Kasumi-1 (cell line): Measurements from ENCODE around the gene SH3D21.
A peak's percentile ranks its signal among the peaks of the same experiment; 100 is the strongest.

Experiments
- DNase-seq, 2 experiments: peaks; one replicate each; lab custom pipeline; 2025; lab: John Stamatoyannopoulos, UW

SH3D21 gene

DNA sequence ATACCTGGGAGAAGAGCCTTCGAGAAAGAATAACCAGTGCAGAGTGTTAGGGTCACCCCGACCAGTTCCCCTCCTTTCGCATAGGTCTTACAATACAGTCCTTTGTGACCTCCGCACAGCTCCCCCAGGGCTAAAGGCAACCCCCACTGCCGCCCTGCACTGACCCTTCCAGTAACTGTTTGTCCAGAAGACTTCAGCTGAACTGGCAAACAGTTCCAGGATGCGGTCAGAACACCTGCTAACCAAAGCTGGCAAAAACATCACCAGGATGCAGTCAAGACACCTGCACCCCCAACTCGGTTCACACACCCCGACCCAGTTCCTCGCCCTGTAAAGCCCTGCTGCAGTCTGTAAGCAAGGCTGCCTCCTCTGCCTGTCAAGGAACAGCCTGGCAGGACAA lies 23.6 kb downstream of the SH3D21 start:
- no peak for DNase-seq

DNA sequence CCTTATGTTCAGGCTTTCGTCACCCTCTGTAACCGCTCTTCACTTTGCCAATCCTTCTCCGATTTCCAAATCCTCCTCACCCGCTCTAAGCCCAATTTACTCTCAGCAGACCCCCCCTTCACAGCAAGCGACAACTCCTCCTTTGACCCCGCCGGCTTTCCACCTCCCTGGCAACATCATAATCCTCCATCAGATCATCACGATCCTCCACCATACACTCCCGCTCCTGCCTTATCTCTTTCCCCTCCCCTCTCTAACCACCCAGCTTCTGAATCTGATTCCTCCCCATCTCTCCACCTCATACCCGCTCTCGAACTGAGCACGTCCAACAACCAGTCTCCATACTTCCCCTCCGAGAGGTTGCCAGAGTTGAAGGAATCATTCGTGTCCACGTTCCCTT lies 24.8 kb downstream of the SH3D21 start:
- no peak for DNase-seq

- no peak for DNase-seq
These were observed 31.7 kb downstream of the SH3D21 start for GRCh38 chr1:36337830-36338229.

DNA sequence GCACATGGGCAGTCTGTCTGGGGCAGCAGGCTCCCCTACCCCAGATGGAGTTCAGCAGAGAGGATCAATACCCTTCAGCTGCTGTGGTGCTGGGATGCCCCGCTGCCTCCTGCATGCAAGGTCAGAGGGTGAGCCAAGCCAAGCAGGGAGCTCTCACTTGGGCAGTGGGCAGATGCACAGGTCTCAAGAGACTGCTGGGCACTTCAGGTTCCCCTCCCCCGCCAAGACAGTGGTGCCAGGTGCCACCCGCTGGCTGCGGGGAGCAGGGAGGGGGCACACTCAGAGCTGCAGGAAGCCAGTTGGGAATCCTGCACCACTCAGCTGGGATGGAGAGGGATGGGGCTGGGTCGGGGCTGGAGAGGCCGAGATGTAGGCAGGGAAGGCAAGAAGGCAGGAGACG lies 33.0 kb downstream of the SH3D21 start:
- no peak for DNase-seq

GRCh38 chr1:36339615-36340014 lies 33.4 kb downstream of the SH3D21 start:
- no peak for DNase-seq

DNA sequence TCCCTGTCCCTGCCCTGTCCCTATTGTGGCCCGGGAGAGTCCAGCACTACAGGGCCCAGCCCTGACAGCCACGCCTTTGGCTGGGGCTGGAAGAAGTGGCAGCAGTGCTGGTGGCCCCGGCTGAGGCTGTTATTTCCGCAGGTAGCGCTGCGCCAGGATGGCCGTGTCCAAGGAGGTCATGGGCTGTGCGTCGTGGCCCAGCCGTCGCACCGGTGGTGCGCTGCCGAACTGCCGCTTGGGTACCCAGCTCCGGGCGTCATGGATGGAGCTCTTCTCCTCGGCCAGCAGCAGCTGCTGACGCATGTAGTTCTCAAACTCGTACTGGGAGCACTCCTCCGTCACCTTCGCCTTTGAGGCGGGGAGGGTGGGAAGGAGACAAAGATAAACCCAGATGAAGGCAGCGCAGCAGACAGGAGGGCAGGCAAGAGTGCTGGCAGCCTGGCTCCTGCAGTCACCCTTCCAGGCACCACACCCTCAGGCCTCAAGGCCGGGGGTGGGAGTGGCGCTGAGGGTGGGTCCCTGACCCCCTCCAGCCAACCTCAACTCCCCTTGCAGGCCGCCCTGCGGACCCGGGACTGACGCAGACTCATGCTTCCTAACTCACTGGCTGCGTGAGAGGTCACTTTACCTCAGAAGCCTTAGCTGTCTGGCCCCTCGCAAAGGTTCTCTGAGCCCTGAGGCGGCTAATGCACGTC lies 35.6 kb downstream of the SH3D21 start:
- no peak for DNase-seq

DNA sequence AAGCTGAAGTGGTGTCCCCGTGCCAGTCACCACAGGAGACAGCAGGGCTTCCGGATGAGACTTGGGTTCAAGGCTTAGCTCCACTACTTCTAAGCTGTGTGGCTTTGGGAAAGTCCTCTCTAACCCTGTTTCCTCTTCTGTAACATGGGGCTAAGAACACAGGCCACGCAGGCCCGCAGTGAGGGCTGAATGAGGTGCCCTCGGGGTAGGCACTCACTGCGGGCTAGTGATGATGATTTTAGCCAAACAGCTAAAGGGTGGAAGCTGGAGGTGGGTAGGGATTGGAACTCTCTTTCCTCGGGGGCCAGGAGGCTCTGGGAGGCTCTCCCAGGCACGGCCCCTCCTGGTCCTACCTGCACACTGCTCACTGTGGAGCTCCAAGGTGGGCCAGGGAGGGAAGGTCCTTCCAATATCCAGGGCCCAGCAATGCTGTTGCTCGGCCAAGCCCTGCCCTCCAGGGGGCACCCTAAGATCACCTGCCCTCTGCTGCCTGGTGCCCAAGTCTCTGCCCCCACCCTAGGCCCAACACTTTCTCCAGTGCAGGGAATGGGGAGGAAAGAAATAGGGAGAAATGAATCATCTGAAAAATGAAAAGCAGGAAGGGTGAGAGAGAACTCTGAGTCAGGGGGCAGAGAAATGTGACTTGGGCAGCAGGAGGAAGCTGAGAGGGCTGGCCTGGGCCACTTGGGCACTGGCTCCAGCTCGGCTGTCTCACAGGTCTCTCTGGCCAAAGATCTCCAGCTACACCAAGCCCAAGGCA lies 36.4 kb downstream of the SH3D21 start:
- peak; percentile 25 to 39 for DNase-seq

DNA sequence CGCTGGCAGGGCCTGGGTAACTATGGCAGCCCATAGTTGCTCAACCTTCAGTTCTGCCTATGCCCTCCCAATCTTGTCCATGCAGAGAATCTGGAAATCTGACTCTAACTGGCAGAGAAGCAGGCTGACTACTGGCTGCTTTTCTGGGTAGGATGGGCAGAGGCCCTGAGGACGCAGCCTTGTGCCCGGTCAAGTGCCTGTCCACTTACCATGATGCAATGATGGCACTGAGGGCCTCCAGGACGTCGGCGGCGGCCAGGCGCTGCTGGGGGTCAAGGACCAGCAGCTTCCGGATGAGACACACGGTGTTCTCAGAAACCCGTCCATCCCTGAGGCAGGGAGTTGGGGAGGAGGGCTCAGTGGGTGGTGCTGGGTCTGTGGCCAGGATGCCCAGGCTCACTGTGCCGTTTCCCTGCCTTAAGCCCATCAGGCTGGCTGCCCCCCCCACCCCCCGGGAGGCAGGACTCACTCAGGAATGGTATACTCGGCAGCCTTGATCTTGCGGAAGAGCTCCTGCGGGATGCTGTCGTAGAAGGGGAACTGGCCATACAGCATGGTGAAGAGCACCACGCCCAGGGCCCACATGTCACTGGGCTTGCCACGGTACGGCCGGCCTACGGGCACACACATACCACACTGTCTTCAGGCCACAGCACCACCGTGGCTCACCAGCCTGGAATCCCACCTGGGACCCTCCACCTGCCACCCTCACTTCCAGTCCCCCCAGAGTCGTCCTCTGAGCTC lies 37.7 kb downstream of the SH3D21 start:
- no peak for DNase-seq

- DNase-seq: no peak
These were observed 38.2 kb downstream of the SH3D21 start for GRCh38 chr1:36344395-36344680.

- DNase-seq: no peak
These were observed 39.2 kb downstream of the SH3D21 start for GRCh38 chr1:36345353-36345752.

DNA sequence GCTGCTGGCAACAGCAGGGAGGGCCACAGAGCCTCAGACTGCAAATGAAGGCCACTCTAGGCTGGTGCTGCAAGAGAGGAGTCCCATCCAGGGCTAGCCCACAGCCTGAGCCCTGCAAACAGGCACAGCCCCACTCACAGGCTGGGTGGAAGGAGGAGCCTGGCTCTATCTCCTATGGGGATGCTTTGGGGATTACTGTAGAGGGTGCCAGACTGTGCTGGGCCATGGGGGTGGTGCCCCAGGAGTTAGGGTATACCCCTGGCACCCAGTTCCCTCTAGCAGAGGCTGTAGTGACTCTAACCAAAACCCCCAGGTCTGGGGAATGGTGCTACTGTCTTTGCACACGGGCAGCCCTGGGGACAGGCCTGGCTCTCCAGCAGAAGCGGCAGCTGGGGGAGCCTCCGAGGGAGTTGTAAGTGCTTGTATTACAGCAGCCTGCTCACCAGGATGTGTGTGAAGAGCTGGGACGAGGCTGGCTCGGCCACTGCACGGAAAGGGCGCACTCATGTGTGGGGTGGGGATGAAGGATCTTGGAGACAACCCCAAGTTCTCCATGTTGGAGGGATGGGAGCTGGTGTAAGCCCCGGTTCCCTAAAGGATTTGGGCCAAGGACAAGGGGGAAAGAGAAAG lies 40.7 kb downstream of the SH3D21 start:
- no peak for DNase-seq

DNA sequence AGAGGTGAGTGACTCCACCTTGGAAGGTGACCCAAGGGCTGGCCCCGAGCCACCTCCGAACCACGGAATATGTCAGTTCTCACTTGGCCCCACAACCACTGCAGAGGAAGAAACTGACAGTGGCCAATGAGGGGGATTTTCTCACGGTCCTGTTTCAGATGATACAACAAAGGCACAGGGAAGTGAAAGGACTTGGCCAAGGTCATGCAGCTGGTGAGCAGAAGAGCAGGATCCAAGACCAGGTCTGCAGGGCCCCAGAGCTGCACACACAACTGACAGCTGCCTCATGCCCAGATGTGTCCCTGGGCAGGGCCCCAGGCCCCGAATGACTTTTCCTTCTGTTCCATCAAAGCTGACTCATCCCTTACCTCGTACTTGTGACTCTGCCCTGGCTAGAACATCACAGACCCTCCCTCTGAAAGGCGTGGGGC lies 43.1 kb downstream of the SH3D21 start:
- DNase-seq: no peak

GRCh38 chr1:36349839-36350238 lies 43.7 kb downstream of the SH3D21 start:
- DNase-seq: no peak

- peak; percentile 51 to 55 for DNase-seq
These were observed 44.6 kb downstream of the SH3D21 start for GRCh38 chr1:36350659-36351226.

DNA sequence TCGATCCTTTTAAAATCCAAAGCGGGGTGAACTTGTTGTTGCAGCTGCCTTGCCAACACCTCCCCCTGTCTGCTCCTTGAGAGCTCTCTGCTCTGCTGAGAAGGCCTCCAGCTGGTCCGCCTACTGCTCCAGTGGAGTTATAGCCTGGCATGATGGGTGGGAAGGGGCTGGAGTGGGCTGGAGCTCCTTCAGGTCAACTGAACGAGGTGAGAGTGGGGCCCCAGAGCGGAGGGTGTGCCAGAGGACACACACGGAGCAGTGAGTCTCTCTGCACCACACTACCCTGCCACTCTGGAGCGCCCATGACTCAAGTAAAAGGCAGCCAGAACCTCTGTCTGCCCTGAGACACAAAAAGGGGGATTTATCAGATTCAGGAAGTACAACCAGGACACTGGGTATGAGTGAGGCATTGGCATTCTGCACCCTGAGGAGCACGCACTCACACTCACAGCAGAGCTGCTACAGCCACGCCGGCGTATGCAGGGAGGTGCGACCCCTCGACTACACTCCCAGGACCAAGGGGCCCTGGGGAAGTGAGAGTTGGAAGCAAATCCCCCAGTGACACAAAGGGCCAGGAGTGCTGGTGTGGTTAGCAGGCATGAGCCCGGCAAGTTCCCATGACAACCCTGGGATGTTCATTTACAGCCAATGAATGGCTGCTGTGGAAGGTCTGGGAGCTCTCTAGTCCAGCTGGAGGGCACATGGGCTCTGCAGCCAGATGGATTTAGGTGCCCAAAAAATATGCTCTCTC lies 45.2 kb downstream of the SH3D21 start:
- DNase-seq: peak; percentile 38 to 40

GRCh38 chr1:36352125-36352909 lies 46.1 kb downstream of the SH3D21 start:
- DNase-seq: no peak

DNA sequence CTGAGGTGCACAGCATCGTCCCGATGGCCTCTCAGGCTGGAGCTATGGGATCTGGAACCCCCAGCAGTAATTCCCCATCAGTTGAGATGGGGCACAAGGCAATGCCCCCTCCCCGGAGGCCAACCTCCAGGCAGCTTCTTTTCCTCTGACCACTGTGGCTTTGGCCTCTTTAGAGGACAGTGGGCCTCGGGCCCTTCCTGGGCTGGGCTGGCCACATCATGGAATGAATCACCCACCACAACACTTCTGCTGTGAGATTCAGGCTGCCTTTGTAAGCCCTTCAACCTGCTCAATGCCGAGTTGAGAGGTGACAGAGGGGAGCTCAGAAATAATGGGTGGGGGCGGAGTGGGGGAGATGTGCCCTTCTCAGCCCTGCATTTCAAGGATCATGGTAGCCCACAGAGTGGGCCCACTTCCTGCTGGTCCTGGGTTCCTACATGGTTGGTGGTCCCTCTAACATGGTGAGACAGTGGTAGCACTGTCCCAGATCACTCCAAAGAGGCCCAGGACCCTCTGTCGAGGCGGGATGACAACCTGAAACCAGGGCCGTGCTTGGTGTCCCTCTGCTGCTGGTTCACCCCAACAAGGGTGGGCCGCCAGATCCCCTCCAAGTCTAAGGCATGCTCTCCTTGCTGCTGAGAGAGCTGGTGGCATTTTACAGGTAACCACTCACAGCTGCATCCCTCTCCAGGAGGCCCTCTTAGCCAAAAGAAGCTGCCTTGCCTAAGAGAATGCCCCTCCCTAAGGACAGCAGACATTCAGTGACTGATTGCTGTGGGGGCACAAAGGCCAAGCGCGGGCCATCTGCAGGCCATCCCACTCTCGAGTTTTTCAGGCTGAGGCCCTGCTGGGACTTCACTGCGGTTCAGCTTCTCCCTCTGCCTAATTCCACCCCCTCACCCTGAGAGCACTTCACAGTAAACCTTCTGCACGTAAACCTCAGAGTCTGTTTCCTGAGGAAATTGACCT lies 47.0 kb downstream of the SH3D21 start:
- no peak for DNase-seq

DNA sequence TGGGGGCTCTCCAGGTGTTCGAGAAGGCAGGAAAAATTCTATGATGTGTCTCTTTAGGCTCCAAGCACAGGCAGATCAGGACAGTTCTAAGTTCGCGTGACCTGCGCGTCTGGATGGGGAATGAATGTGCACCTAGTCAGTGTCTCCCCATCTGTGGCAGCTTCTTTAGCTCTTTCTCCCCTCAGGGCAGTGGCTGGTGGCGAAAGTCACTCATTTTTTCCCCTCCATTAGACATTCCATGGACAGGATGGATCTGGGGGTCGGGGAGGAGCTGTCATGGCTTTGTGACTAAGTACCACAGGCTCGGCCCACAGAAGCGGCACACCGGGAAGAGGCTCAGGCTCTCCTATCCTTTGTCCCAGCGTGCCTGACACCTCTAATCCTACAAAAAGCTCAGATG lies 48.3 kb downstream of the SH3D21 start:
- no peak for DNase-seq

GRCh38 chr1:36355811-36356210 lies 49.6 kb downstream of the SH3D21 start:
- DNase-seq: no peak
